GM21717 (cell line): Measurements from ENCODE around the gene C18orf32.
"Not testable (repeated sequence)": the region's sequence is repeated elsewhere in the genome, so short reads cannot be mapped to it uniquely, and the experiment has no call there.

ENCODE experiments used
- ATAC-seq: cut with Tn5 transposase; IDR thresholded peaks from one replicate; pipeline ENCODE4 v1.9.1; 2021; ENCODE audit warnings: mild to moderate bottlenecking, moderate library complexity; ENCODE audit not compliant: unreplicated experiment

The C18orf32 gene

GRCh38 chr18:49472459-49472858, 14.6 kb downstream of the C18orf32 start:
- no peak for ATAC-seq

- ATAC-seq: no peak
These were observed 15.5 kb downstream of the C18orf32 start for GRCh38 chr18:49471532-49471931.

GRCh38 chr18:49467599-49467998, 19.4 kb downstream of the C18orf32 start:
- no peak for ATAC-seq

- no peak for ATAC-seq
These were observed 19.9 kb downstream of the C18orf32 start for GRCh38 chr18:49467019-49467563.

GRCh38 chr18:49464718-49465598, 22.1 kb downstream of the C18orf32 start:
- ATAC-seq: no peak

- no peak for ATAC-seq
These were observed 25.4 kb downstream of the C18orf32 start for GRCh38 chr18:49461602-49461977.

- ATAC-seq: no peak
These were observed 25.9 kb downstream of the C18orf32 start for GRCh38 chr18:49460976-49461601.

GRCh38 chr18:49459404-49460171, 27.4 kb downstream of the C18orf32 start:
- ATAC-seq: no peak

GRCh38 chr18:49457616-49458015, 29.4 kb downstream of the C18orf32 start:
- no peak for ATAC-seq

GRCh38 chr18:49456794-49457193, 30.2 kb downstream of the C18orf32 start:
- ATAC-seq: no peak

- ATAC-seq: not testable (repeated sequence)
These were observed 34.5 kb downstream of the C18orf32 start for GRCh38 chr18:49452534-49452933.

- no peak for ATAC-seq
These were observed 39.0 kb downstream of the C18orf32 start for GRCh38 chr18:49447810-49448745.

GRCh38 chr18:49446481-49446880, 40.6 kb downstream of the C18orf32 start:
- no peak for ATAC-seq

- no peak for ATAC-seq
These were observed 42.5 kb downstream of the C18orf32 start for GRCh38 chr18:49444581-49444980.

GRCh38 chr18:49443837-49444236, 43.2 kb downstream of the C18orf32 start:
- ATAC-seq: no peak

GRCh38 chr18:49441338-49441938, 45.6 kb downstream of the C18orf32 start:
- no peak for ATAC-seq

- ATAC-seq: no peak
These were observed 51.9 kb downstream of the C18orf32 start for GRCh38 chr18:49435170-49435569.

- no peak for ATAC-seq
These were observed 54.4 kb downstream of the C18orf32 start for GRCh38 chr18:49432602-49433001.

- ATAC-seq: no peak
These were observed 55.7 kb downstream of the C18orf32 start for GRCh38 chr18:49431165-49431962.
